NK-92 (cell line): Measurements from ENCODE around the gene RBKS.

Source experiments
- DNase-seq: peaks from one replicate; lab custom pipeline; 2025; ENCODE audit not compliant: unreplicated experiment; lab: John Stamatoyannopoulos, UW

The RBKS gene

GRCh38 chr2:27890146-27890923, at the start of gene RBKS, which contains the start of gene BABAM2:
Gene RBKS, minus strand, starts transcription at chr2:27890387. Its CDS starts 42 bp downstream, at chr2:27890345.
Gene BABAM2, plus strand, starts transcription at chr2:27890729. Its CDS starts 3,828 bp downstream, at chr2:27894557.
- DNase-seq: peak; percentile 36

DNA sequence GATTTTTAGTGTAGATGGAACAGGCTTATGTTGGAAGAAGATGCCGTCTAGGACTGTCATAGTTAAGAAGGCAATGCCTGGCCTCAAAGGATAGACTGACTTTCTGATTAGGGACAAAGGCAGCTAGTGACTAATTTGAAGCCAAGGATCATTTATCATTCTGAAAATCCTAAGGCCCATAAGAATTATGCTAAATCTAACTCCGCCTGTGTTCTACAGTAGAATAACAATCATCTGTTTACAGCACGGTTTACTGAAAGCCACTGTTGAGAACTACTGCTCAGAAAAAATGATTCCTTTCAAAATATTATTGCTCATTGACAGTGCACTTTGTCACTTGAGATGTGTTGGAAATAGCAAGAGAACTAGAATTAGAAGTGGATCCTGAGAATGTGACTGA, 44.8 kb upstream of the RBKS start:
- no peak for DNase-seq

DNA sequence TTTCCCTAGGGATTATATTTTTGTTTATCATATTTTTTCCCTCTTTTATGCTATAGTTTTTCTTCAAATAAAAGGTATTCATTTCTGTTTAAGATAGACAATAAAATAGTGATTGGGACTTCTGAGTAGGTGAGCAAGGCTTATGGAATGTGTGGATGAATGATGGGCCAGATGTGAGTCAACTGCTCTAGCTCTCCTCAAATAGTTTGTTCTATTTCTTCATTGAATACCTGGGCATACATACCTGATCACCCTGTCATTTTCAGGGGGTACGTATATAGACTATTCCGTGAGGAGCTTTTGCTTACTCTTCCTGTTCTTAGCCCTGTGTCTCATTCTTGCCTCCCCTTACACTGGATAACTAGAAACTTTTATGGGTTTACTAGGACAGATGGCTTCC, 42.2 kb upstream of the RBKS start:
- DNase-seq: no peak

GRCh38 chr2:27931361-27931950, 41.3 kb upstream of the RBKS start:
- DNase-seq: no peak

GRCh38 chr2:27929916-27930486, 39.8 kb upstream of the RBKS start:
- DNase-seq: no peak

GRCh38 chr2:27925766-27926472, 35.7 kb upstream of the RBKS start:
- DNase-seq: no peak

GRCh38 chr2:27922842-27923241, 32.7 kb upstream of the RBKS start:
- DNase-seq: no peak

DNA sequence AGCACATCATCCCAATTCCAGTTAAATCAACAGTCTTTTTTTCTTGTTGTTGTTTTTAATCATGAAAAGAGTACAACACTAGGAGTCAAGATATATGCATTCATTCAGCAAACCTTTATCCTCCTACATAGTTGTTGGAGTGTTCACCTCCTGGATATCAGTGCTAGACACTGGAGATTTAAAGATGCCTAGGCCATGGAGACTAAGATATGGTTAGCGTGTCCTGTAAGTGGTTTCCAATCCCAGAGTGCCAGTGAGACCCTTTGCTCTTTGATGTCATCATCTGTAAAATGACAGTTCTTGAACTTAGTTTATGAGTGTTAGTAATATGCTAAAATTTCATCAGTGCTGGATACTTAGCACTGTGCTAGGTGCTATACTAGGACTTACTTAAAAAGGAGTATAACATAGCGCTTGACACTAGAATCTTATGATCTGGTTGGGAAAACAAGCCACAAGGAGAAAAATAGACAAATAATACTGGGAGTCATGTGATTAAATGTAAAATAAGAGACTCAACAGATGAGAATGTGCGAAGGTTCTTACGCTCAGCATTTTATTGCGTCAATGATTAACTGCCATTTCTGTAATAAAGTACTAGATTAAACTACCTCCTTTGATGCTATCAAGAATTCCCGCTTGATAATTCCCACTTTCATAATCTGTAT, 31.8 kb upstream of the RBKS start:
- no peak for DNase-seq

GRCh38 chr2:27921424-27921823, 31.2 kb upstream of the RBKS start:
- DNase-seq: no peak

DNA sequence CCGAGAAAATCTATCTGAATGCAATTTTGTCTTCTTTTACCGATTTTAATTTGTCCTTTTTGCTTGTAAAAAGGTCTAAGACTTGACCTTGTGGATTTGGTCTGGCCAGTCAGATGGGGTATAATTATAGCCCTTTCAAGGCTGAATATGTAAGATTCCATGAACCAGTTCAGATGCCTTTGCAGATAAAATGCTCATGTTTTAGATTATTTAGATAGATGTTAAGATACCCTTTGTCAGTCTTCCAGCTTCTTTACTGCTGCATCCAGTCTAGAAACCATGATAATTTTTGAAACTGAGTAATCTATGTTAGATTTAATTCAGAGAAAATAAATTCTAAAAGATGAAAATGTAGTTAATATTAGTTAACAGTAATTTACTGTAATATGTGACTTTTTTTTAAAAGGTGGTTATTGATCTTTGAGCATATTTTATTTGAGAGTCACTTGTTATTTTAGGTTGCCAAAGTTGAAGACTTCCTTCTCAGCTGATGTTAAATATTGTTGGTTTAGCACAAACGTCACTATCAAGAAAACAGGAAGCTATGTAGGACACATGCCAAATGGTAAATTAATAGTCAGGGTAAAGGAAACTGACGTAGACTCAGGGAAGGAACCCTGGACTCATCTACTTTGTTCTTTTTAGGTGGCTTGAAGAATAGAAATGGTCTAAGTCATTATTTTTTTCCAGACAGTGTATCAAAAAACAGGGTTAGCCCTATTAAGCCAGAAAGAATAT, 30.1 kb upstream of the RBKS start:
- DNase-seq: no peak

DNA sequence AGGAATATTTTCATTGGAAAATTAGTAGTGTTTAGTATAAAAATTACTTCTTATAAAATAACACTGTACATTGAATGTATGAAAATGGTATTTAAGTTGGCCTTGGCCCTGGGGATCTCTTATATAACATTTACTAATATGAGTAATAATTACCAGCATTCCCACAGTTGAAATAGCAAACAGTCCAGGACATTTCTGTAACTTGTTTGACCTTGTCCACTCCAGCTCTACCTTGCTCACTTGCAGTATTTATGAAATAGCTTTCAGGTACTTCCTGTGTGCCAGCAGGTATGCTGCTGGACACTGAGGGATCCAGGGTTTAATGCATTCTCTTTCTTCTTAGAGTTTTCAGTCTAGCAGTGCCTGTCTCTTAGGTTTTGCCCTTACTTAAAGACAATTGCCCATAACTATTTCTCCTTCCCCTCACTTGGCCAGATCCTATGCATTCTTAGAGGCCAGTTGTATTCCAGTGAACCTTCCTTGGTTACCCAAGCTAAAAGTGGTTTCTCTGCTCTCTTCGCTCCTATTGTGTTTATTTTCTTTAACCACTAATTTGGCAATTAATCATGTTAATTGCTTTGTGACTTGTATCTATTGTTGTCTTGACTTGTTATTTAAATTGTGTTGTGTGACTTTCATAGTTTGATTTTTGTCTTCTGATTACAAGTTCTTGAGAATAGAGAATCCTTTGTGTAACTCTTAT, 26.3 kb upstream of the RBKS start:
- DNase-seq: no peak

- DNase-seq: no peak
Observed at GRCh38 chr2:27915874-27916273, 25.7 kb upstream of the RBKS start.

GRCh38 chr2:27915191-27915590, 25.0 kb upstream of the RBKS start:
- DNase-seq: no peak

DNA sequence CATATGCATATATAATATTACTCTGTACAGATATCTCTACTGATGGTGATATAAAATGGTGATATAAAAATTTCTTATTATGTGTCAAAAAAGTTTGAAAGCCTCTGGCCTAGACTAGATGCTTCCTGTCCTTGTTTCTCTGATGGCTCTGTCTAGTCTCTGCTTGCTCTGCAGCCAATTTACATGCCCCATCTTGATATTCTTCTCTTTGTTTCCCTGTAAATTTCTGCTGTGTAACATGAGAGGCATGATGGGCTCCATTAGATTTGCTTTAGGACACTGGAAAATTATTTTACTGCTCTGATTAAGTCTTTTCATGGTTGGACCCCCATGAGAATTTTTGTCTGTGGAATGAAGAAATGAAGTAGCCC, 24.6 kb upstream of the RBKS start:
- DNase-seq: no peak

GRCh38 chr2:27914041-27914804, 24.0 kb upstream of the RBKS start:
- DNase-seq: no peak

DNA sequence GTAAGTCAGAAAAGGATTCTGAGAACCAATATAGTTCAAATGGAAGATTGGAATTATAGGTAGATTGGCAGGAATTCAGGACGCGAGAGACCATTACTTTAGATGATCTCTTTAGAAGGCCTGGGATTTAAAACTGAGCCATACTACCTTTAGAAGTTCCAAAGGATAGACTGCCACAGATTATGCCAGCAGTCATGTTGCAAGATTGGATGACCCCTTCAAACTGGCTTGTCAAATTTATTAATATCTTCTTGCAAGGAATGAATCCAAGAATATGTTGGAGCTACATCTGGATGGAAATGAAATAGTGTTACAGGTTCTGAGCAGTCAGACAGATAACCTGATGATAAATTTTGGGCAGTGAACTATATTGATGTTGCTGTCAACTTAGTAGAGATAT, 22.3 kb upstream of the RBKS start:
- no peak for DNase-seq

- DNase-seq: no peak
Observed at GRCh38 chr2:27911458-27912210, 21.4 kb upstream of the RBKS start.

GRCh38 chr2:27909901-27910300, 19.7 kb upstream of the RBKS start:
- no peak for DNase-seq
